Measurements from ENCODE around the gene NVL. TPM values are rescaled to one million over a fixed set of nuclear protein-coding genes. Genes with fewer than 3 reads are reported as not detected.
A peak's percentile ranks its signal among the peaks of the same experiment; 100 is the strongest.

Gene NVL
- 10 to 100 TPM; 13.7 to 14.0 TPM for total RNA-seq
- polyA plus RNA-seq: 1 to 10 TPM; 5.3 to 8.3 TPM

GRCh38 chr1:224329842-224330753, at the start of gene NVL:
Gene NVL, minus strand, starts transcription at chr1:224330172. Its CDS starts 45 bp downstream, at chr1:224330127.
- Histone ChIP-seq H3K4me3 (ENCODE audit: low read depth in 1 of 3, low read length in 3 of 3) (peak within 1 kb of the TSS; percentile 70 to 78 (median 73)), H3K4me1 (ENCODE audit: control insufficient read depth in 4 of 4, insufficient read depth in 4 of 4, low read length in 3 of 4) (peaks cover 6 to 32% (median 25%) of the 10 kb centered on the region in 4 donors), H3K9me3 (ENCODE audit: control insufficient read depth in 4 of 4, low read length in 3 of 4) (no peaks in the 10 kb centered on the region), H3K36me3 (ENCODE audit: control insufficient read depth in 4 of 4, insufficient read depth in 3 of 4, low read depth in 1 of 4, low read length in 3 of 4) (peaks cover 0 to 2% (median 0%) of the 10 kb centered on the region in 4 donors), H3K27ac (ENCODE audit: low read depth in 1 of 2, low read length in 2 of 2) (peak within 1 kb of the TSS; percentile 67 to 84), H3K27me3 (ENCODE audit: control insufficient read depth in 4 of 4, insufficient read depth in 4 of 4, low read length in 3 of 4) (no peaks in the 10 kb centered on the region), H3K9ac (ENCODE audit: low read depth in 1 of 2, low read length in 2 of 2) (peak within 1 kb of the TSS; percentile 76 to 88)
- peak; percentile 86 for DNase-seq (ENCODE audit: low spot score)
- peak; percentile 84 for TF ChIP-seq YY1 (IDR thresholded peaks at IDR 0.05)
- no peak for TF ChIP-seq CTCF (IDR thresholded peaks at IDR 0.05; ENCODE audit: low read depth, low read length, missing input control)
- TF ChIP-seq, protein P1, sequence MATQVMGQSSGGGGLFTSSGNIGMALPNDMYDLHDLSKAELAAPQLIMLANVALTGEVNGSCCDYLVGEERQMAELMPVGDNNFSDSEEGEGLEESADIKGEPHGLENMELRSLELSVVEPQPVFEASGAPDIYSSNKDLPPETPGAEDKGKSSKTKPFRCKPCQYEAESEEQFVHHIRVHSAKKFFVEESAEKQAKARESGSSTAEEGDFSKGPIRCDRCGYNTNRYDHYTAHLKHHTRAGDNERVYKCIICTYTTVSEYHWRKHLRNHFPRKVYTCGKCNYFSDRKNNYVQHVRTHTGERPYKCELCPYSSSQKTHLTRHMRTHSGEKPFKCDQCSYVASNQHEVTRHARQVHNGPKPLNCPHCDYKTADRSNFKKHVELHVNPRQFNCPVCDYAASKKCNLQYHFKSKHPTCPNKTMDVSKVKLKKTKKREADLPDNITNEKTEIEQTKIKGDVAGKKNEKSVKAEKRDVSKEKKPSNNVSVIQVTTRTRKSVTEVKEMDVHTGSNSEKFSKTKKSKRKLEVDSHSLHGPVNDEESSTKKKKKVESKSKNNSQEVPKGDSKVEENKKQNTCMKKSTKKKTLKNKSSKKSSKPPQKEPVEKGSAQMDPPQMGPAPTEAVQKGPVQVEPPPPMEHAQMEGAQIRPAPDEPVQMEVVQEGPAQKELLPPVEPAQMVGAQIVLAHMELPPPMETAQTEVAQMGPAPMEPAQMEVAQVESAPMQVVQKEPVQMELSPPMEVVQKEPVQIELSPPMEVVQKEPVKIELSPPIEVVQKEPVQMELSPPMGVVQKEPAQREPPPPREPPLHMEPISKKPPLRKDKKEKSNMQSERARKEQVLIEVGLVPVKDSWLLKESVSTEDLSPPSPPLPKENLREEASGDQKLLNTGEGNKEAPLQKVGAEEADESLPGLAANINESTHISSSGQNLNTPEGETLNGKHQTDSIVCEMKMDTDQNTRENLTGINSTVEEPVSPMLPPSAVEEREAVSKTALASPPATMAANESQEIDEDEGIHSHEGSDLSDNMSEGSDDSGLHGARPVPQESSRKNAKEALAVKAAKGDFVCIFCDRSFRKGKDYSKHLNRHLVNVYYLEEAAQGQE (IDR thresholded peaks at IDR 0.05): peak; percentile 72
- no peak for TF ChIP-seq FOXA2 (IDR thresholded peaks at IDR 0.05)
- peak; percentile 12 to 54 for TF ChIP-seq JUND (IDR thresholded peaks at IDR 0.05)
- TF ChIP-seq, protein P2, sequence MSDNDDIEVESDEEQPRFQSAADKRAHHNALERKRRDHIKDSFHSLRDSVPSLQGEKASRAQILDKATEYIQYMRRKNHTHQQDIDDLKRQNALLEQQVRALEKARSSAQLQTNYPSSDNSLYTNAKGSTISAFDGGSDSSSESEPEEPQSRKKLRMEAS (IDR thresholded peaks at IDR 0.05): peak; percentile 46
- TF ChIP-seq HNF4A (conservative IDR thresholded peaks at IDR 0.05): peak in 1 of 2 donors; percentile 2
- peak; percentile 45 to 86 for TF ChIP-seq GABPA (IDR thresholded peaks at IDR 0.05 in 1 of 2, conservative IDR thresholded peaks at IDR 0.05 in 1 of 2)
- TF ChIP-seq HNF4G (IDR thresholded peaks at IDR 0.05): no peak
- TF ChIP-seq SP1 (IDR thresholded peaks at IDR 0.05): peak; percentile 46
- TF ChIP-seq EGR1 (IDR thresholded peaks at IDR 0.05; ENCODE audit: low read depth in 2 of 2): no peak
- peak; percentile 26 for TF ChIP-seq NR2F2 (IDR thresholded peaks at IDR 0.05)
- peak in 1 of 2 donors; percentile 34 for TF ChIP-seq RAD21 (IDR thresholded peaks at IDR 0.05)
- TF ChIP-seq TAF1 (conservative IDR thresholded peaks at IDR 0.05): peak; percentile 61
- no peak for TF ChIP-seq FOXA1 (IDR thresholded peaks at IDR 0.05)
- peak in 1 of 2 donors; percentile 45 for TF ChIP-seq RXRA (IDR thresholded peaks at IDR 0.05)
- TF ChIP-seq ZBTB33 (IDR thresholded peaks at IDR 0.05): peak; percentile 46
- TF ChIP-seq, protein P3, sequence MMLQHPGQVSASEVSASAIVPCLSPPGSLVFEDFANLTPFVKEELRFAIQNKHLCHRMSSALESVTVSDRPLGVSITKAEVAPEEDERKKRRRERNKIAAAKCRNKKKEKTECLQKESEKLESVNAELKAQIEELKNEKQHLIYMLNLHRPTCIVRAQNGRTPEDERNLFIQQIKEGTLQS (IDR thresholded peaks at IDR 0.05): no peak
- under 1% methylated on average over 52 of the region's 52 CpGs for WGBS
